Right lobe of liver (tissue), 6 donors: Measurements from ENCODE around the gene LTBP1. TPM values are rescaled to one million over a fixed set of nuclear protein-coding genes. Genes with fewer than 3 reads are reported as not detected.

ENCODE experiments used
- ATAC-seq, 4 donors: fragments of 200-7000 bp; cut with Tn5 transposase; one replicate each; pipeline ENCODE4 v1.9.1; 2020; ENCODE audit warnings: mild to moderate bottlenecking in 4 of 4, moderate library complexity in 4 of 4
- DNase-seq, 3 donors: peaks; one replicate each; pipeline ENCODE4 v3.0.0-alpha.2; 2020
- H3K27ac ChIP-seq, 3 donors: fragments of 200-600 bp; one replicate each; pipeline ENCODE4 v1.8.0; 2022
- H3K27me3 ChIP-seq, 2 donors: fragments of 200-600 bp; one replicate each; pipeline ENCODE4 v1.8.0; 2022
- H3K36me3 ChIP-seq, 4 donors: fragments of 200-600 bp; sonication (generic) in 1 of 4; one replicate each; pipeline versions ENCODE4 v1.5.1 to v1.8.0; 2017 to 2022; ENCODE audit warnings: control low read depth in 1 of 4
- H3K4me1 ChIP-seq, 4 donors: fragments of 200-600 bp; sonication (generic) in 1 of 4; one replicate each; pipeline versions ENCODE4 v1.5.1 to v1.8.0; 2017 to 2022; ENCODE audit warnings: control low read depth in 1 of 4
- H3K4me3 ChIP-seq, 3 donors: fragments of 200-600 bp; one replicate each; pipeline ENCODE4 v1.8.0; 2022
- H3K9me3 ChIP-seq, 4 donors: fragments of 200-600 bp; sonication (generic) in 1 of 4; one replicate each; pipeline versions ENCODE4 v1.5.1 to v1.8.0; 2017 to 2022; ENCODE audit warnings: control low read depth in 1 of 4
- CTCF ChIP-seq, 4 donors: fragments of 200-600 bp in 3 of 4; fragments of 450-650 bp in 1 of 4; IDR thresholded peaks; one replicate each; pipeline versions ENCODE4 v1.5.1 to v1.8.0; 2016 to 2022; ENCODE audit warnings: antibody characterized with exemption in 4 of 4, mild to moderate bottlenecking in 2 of 4
- POLR2A ChIP-seq: fragments of 450-650 bp; IDR thresholded peaks from one replicate; pipeline ENCODE4 v1.6.1; 2017; ENCODE audit warnings: antibody characterized with exemption, mild to moderate bottlenecking
- WGBS: methylation state at CpG from one replicate; pipeline ENCODE4 v1.1.6; 2018; ENCODE audit warnings: low coverage, low lambda C conversion rate; ENCODE audit not compliant: insufficient coverage; ENCODE audit errors: missing lambda C conversion rate; 5-methylcytosine and 5-hydroxymethylcytosine counted together
- intact Hi-C, 2 donors: fragments of 100-400 bp; cut with DNase I; formaldehyde crosslinking; loops; one replicate each; pipeline versions ENCODE4 v1.11.2 to v1.14.1; 2022
- total RNA-seq, 6 experiments: library from RNA; depleted of rRNA in 2 of 6; stranded (reverse); fragments of >200 nt in 2 of 6; fragmentation: NEBNext Ultra II Directional in 3 of 6; extraction: Animal tissue kit (Norgen Biotek cat#: 25700) in 3 of 6; gene quantifications; one replicate each; pipeline versions ENCODE4 v1.1.0 to v1.2.4, GENCODE V29; 2016 to 2023
- donor health status: DM: no; HTN: yes; CAD: no.
- donor health status: DM: no; HTN: no; CAD: no.
- donor health status: DM: no; HTN: no; CAD: no.
- donor health status: DM: no; HTN: yes; CAD: no.
- donor health status: DM: no; HTN: yes; CAD: no.

The LTBP1 gene
- total RNA-seq, 6 experiments from 2014 or later, result 5.4 to 14.2 (median 9.1) TPM

GRCh38 chr2:33264766-33265165 lies 318.0 kb downstream of the LTBP1 start:
- Histone ChIP-seq H3K27ac (no peak overlapping the region), H3K4me3 (no peak overlapping the region), H3K27me3 (no peaks in the 10 kb centered on the region), H3K9me3 (no peaks in the 10 kb centered on the region), H3K36me3 (no peaks in the 10 kb centered on the region), H3K4me1 (no peaks in the 10 kb centered on the region)
- TF ChIP-seq POLR2A (no peak), CTCF (IDR thresholded peaks at IDR 0.05) (no peak)
- DNase-seq (no peak), ATAC-seq (no peak)
- 86% methylated on average over 2 of the region's 3 CpGs for WGBS
- intact Hi-C loops, result no loop called here

GRCh38 chr2:33265584-33266338 lies 319.0 kb downstream of the LTBP1 start:
- TF ChIP-seq POLR2A (no peak), CTCF (IDR thresholded peaks at IDR 0.05) (no peak)
- ATAC-seq, result no peak
- DNase-seq, result no peak
- intact Hi-C loops, result no loop called here
- Histone ChIP-seq H3K36me3 (no peaks in the 10 kb centered on the region), H3K27ac (no peak overlapping the region), H3K4me3 (no peak overlapping the region), H3K27me3 (no peaks in the 10 kb centered on the region), H3K9me3 (no peaks in the 10 kb centered on the region), H3K4me1 (no peaks in the 10 kb centered on the region)
- WGBS, result 100% methylated on average over 3 of the region's 5 CpGs

- Histone ChIP-seq H3K4me3 (no peak overlapping the region), H3K9me3 (no peaks in the 10 kb centered on the region), H3K27ac (no peak overlapping the region), H3K36me3 (no peaks in the 10 kb centered on the region), H3K27me3 (no peaks in the 10 kb centered on the region), H3K4me1 (no peaks in the 10 kb centered on the region)
- intact Hi-C loops, result no loop called here
- TF ChIP-seq POLR2A (no peak), CTCF (IDR thresholded peaks at IDR 0.05) (no peak)
- 94% methylated on average over 2 of the region's 6 CpGs for WGBS
- DNase-seq, result no peak
- ATAC-seq, result no peak
These were observed 319.7 kb downstream of the LTBP1 start for GRCh38 chr2:33266467-33266866.

- intact Hi-C loops, result no loop called here
- DNase-seq (no peak), ATAC-seq (no peak)
- H3K9me3 ChIP-seq, result no peaks in the 10 kb centered on the region
- H3K4me1 ChIP-seq, result no peaks in the 10 kb centered on the region
- H3K36me3 ChIP-seq, result no peaks in the 10 kb centered on the region
- no peak for TF ChIP-seq POLR2A
- no peak for TF ChIP-seq CTCF (IDR thresholded peaks at IDR 0.05)
- no peak overlapping the region for H3K4me3 ChIP-seq
- no peak overlapping the region for H3K27ac ChIP-seq
- WGBS, result 70% methylated on average over 2 of the region's 2 CpGs
- H3K27me3 ChIP-seq, result no peaks in the 10 kb centered on the region
These were observed 320.3 kb downstream of the LTBP1 start for GRCh38 chr2:33267043-33267442.
